HT-29 (cell line): ENCODE measurements around the gene CYP11A1. TPM values are rescaled to one million over a fixed set of nuclear protein-coding genes. Genes with fewer than 3 reads are reported as not detected.

Experiments
- DNase-seq: peaks from one replicate; pipeline ENCODE4 v3.0.0-alpha.2; 2015; ENCODE audit warnings: low spot score
- total RNA-seq: library from RNA; depleted of rRNA; stranded (reverse); fragments of >200 nt; shearing (Covaris generic); gene quantifications from 2 replicates; pipeline ENCODE4 v1.2.3, GENCODE V29; 2014

The CYP11A1 gene
- total RNA-seq, 1 experiment from 2014 or later: not detected

GRCh38 chr15:74350295-74351275 lies 16.9 kb downstream of the CYP11A1 start:
- DNase-seq: no peak

- no peak for DNase-seq
These were observed 18.1 kb downstream of the CYP11A1 start for GRCh38 chr15:74349241-74349778.

- no peak for DNase-seq
These were observed 19.6 kb downstream of the CYP11A1 start for GRCh38 chr15:74347757-74348250.

GRCh38 chr15:74345051-74345450 lies 22.4 kb downstream of the CYP11A1 start:
- DNase-seq: no peak

- DNase-seq: no peak
These were observed 23.7 kb downstream of the CYP11A1 start for GRCh38 chr15:74343797-74344127.

GRCh38 chr15:74343127-74343796 lies 24.2 kb downstream of the CYP11A1 start:
- DNase-seq: no peak

- DNase-seq: no peak
These were observed 27.3 kb downstream of the CYP11A1 start for GRCh38 chr15:74340150-74340549.

GRCh38 chr15:74339371-74339770 lies 28.1 kb downstream of the CYP11A1 start:
- no peak for DNase-seq

GRCh38 chr15:74338676-74339075 lies 28.8 kb downstream of the CYP11A1 start:
- DNase-seq: no peak

- DNase-seq: no peak
These were observed 29.7 kb downstream of the CYP11A1 start for GRCh38 chr15:74337607-74338211.

GRCh38 chr15:74337146-74337545 lies 30.3 kb downstream of the CYP11A1 start:
- no peak for DNase-seq

- no peak for DNase-seq
These were observed 31.1 kb downstream of the CYP11A1 start for GRCh38 chr15:74336061-74337005.

GRCh38 chr15:74335396-74335795 lies 32.0 kb downstream of the CYP11A1 start:
- no peak for DNase-seq

- no peak for DNase-seq
These were observed 33.3 kb downstream of the CYP11A1 start for GRCh38 chr15:74334127-74334526.

GRCh38 chr15:74333662-74334061 lies 33.8 kb downstream of the CYP11A1 start:
- no peak for DNase-seq

- no peak for DNase-seq
These were observed 34.4 kb downstream of the CYP11A1 start for GRCh38 chr15:74333093-74333492.

- no peak for DNase-seq
These were observed 34.8 kb downstream of the CYP11A1 start for GRCh38 chr15:74332611-74333010.

- DNase-seq: no peak
These were observed 35.4 kb downstream of the CYP11A1 start for GRCh38 chr15:74332011-74332410.

GRCh38 chr15:74330861-74331408 lies 36.5 kb downstream of the CYP11A1 start:
- DNase-seq: no peak

GRCh38 chr15:74328331-74329056 lies 39.0 kb downstream of the CYP11A1 start:
- no peak for DNase-seq
